VCaP (cell line): ENCODE data around the gene KRTCAP2.

ENCODE experiments used
- H3K27ac ChIP-seq: fragments of 450-650 bp; 2 replicates; pipeline ENCODE4 v1.5.1; 2017
- CTCF ChIP-seq: fragments of 450-650 bp; conservative IDR thresholded peaks from 2 replicates; pipeline ENCODE4 v1.5.1; 2017; ENCODE audit warnings: mild to moderate bottlenecking, moderate library complexity

KRTCAP2 gene

GRCh38 chr1:155127967-155128754 lies 44.9 kb downstream of the KRTCAP2 start:
- peak overlapping the region; percentile 100 for H3K27ac ChIP-seq

GRCh38 chr1:155127105-155127966 lies 45.8 kb downstream of the KRTCAP2 start, which contains the start of gene EFNA1:
EFNA1 (plus strand) TSS chr1:155127876; CDS start chr1:155127978, 102 bp downstream.
- H3K27ac ChIP-seq: peak within 1 kb of the TSS; percentile 100
- TF ChIP-seq CTCF: no peak

More at GRCh38 chr1:155127967-155128754, 44.9 kb downstream of the KRTCAP2 start:
- no peak for TF ChIP-seq CTCF

GRCh38 chr1:155126556-155127104 lies 46.5 kb downstream of the KRTCAP2 start:
- TF ChIP-seq CTCF: no peak
- H3K27ac ChIP-seq: peak overlapping the region; percentile 100

GRCh38 chr1:155125946-155126555 lies 47.1 kb downstream of the KRTCAP2 start:
- TF ChIP-seq CTCF: no peak
- H3K27ac ChIP-seq: peak overlapping the region; percentile 100

GRCh38 chr1:155125511-155125945 lies 47.6 kb downstream of the KRTCAP2 start:
- no peak for TF ChIP-seq CTCF
- peak overlapping the region; percentile 100; the same call in 1 of the 2 replicates for H3K27ac ChIP-seq

- no peak for TF ChIP-seq CTCF
- no peak overlapping the region for H3K27ac ChIP-seq
Measured at GRCh38 chr1:155124503-155125463, 48.3 kb downstream of the KRTCAP2 start.
